Endothelial cell of umbilical vein (primary cell): ENCODE data around the gene NRXN3. TPM values are rescaled to one million over a fixed set of nuclear protein-coding genes. Genes with fewer than 3 reads are reported as not detected.

ENCODE experiments used
- BruUV-seq: library from RNA; stranded (reverse); fragments of 400-500 nt; replicated peaks from 2 replicates; lab custom pipeline; 2021; lab: Mats Ljungman, UMichigan
- CTCF ChIA-PET: fragments of 300-600, 350-600 bp; sonication (Branson Sonifier 250); formaldehyde crosslinking; loops from one replicate; lab custom pipeline; 2021; ENCODE audit warnings: antibody characterized with exemption, inconsistent platforms; lab: Charles Lee
- POLR2A ChIA-PET: fragments of 300-600, 350-600 bp; sonication (Branson Sonifier 250); formaldehyde crosslinking; loops from one replicate; lab custom pipeline; 2021; ENCODE audit warnings: antibody characterized with exemption, inconsistent platforms; lab: Charles Lee
- DNase-seq: peaks from one replicate; pipeline ENCODE4 v3.0.0-alpha.2; 2011; ENCODE audit warnings: low read depth, low spot score
- FAIRE-seq: peaks from 2 replicates; lab custom pipeline; 2011; peaks lifted over from hg19 to GRCh38; lab: Jason Lieb, UNC
- H2AFZ ChIP-seq: 2 replicates; pipeline ENCODE4 v1.6.0; 2012; ENCODE audit warnings: low read depth, low read length, control low read depth, inconsistent platforms
- H3K27ac ChIP-seq: 2 replicates; pipeline ENCODE4 v1.5.1; 2011; ENCODE audit warnings: low read depth, mild to moderate bottlenecking, control low read depth, low read length, moderate library complexity; ENCODE audit not compliant: insufficient read depth
- H3K27me3 ChIP-seq, 2 experiments: 2 replicates each; pipeline versions ENCODE4 v1.6.0 to v1.6.1; 2011; ENCODE audit warnings: low read length in 2 of 2, mixed read lengths in 1 of 2; ENCODE audit not compliant: control insufficient read depth in 2 of 2, insufficient read depth in 2 of 2
- H3K36me3 ChIP-seq, 2 experiments: 2 replicates in 1 of 2; 3 replicates in 1 of 2; pipeline ENCODE4 v1.5.1; 2011; ENCODE audit warnings: low read length in 2 of 2, mild to moderate bottlenecking in 1 of 2, moderate library complexity in 1 of 2; ENCODE audit not compliant: control insufficient read depth in 2 of 2, insufficient read depth in 2 of 2; ENCODE audit errors: extremely low read depth in 1 of 2
- H3K4me1 ChIP-seq: 3 replicates; pipeline ENCODE4 v1.5.1; 2011; ENCODE audit warnings: mild to moderate bottlenecking, low read length; ENCODE audit not compliant: control insufficient read depth, insufficient read depth; ENCODE audit errors: extremely low read depth
- H3K4me2 ChIP-seq: 2 replicates; pipeline ENCODE4 v1.6.1; 2011; ENCODE audit warnings: low read length, control low read depth, mixed read lengths; ENCODE audit not compliant: insufficient read depth
- H3K4me3 ChIP-seq, 3 experiments: fragments of 200-600 bp in 1 of 3; sonication (generic), shearing (Covaris generic) in 1 of 3; replicated peaks in 1 of 3; 2 replicates each; pipeline ENCODE4 v1.5.1; 2011 to 2016; ENCODE audit warnings: control low read depth in 3 of 3, low read length in 3 of 3, mild to moderate bottlenecking in 2 of 3, inconsistent platforms in 1 of 3, low read depth in 1 of 3, moderate library complexity in 1 of 3; ENCODE audit not compliant: insufficient read depth in 1 of 3
- H3K79me2 ChIP-seq: 2 replicates; pipeline ENCODE4 v1.6.0; 2012; ENCODE audit warnings: low read length, inconsistent platforms; ENCODE audit not compliant: control insufficient read depth, insufficient read depth
- H3K9ac ChIP-seq: replicated peaks from 2 replicates; pipeline ENCODE3; 2011; ENCODE audit warnings: low read length, control low read depth; ENCODE audit not compliant: insufficient read depth; ENCODE audit errors: extremely low read depth
- H3K9me1 ChIP-seq: replicated peaks from 3 replicates; pipeline ENCODE4 v1.6.0; 2011; ENCODE audit warnings: mild to moderate bottlenecking, low read length; ENCODE audit not compliant: control insufficient read depth, insufficient read depth; ENCODE audit errors: extremely low read depth
- H3K9me3 ChIP-seq: replicated peaks from 2 replicates; pipeline ENCODE4 v1.5.1; 2012; ENCODE audit warnings: low read length, inconsistent platforms; ENCODE audit not compliant: control insufficient read depth, insufficient read depth
- H4K20me1 ChIP-seq: replicated peaks from 2 replicates; pipeline ENCODE3; 2011; ENCODE audit warnings: mild to moderate bottlenecking, low read length; ENCODE audit not compliant: control insufficient read depth, insufficient read depth; ENCODE audit errors: extremely low read depth
- EZH2 ChIP-seq: IDR thresholded peaks from 2 replicates; pipeline ENCODE4 v1.6.1; 2012; ENCODE audit warnings: borderline replicate concordance, low read depth, mild to moderate bottlenecking, moderate library complexity, low read length, inconsistent platforms; ENCODE audit not compliant: severe bottlenecking
- FOS ChIP-seq: IDR thresholded peaks from 2 replicates; pipeline ENCODE4 v1.6.1; 2011; ENCODE audit warnings: mild to moderate bottlenecking, low read length, moderate library complexity, borderline replicate concordance; ENCODE audit not compliant: insufficient read depth
- GATA2 ChIP-seq: IDR thresholded peaks from 2 replicates; pipeline ENCODE4 v1.7.0; 2011; ENCODE audit warnings: low read depth, mild to moderate bottlenecking, moderate library complexity, mixed read lengths, low read length; ENCODE audit not compliant: insufficient read length, insufficient read depth
- JUN ChIP-seq: IDR thresholded peaks from 2 replicates; pipeline ENCODE4 v1.6.1; 2011; ENCODE audit warnings: borderline replicate concordance, low read depth; ENCODE audit not compliant: insufficient read length, insufficient read depth
- MYC ChIP-seq: IDR thresholded peaks from one replicate; pipeline ENCODE4 v1.6.1; 2011; ENCODE audit warnings: mild to moderate bottlenecking, low read depth, low read length
- POLR2A ChIP-seq: IDR thresholded peaks from 2 replicates; pipeline ENCODE4 v1.6.1; 2012; ENCODE audit warnings: low read depth, mild to moderate bottlenecking, control low read depth, low read length
- POLR2AphosphoS5 ChIP-seq: IDR thresholded peaks from 2 replicates; pipeline ENCODE4 v1.6.1; 2012; ENCODE audit warnings: low read depth, mild to moderate bottlenecking, control low read depth, low read length, moderate library complexity; ENCODE audit not compliant: insufficient read depth
- dilution Hi-C: fragments of 300-500 bp; cut with MboI; formaldehyde crosslinking; loops from one replicate; pipeline ENCODE4 v1.15.0; 2019; ENCODE audit warnings: low sequenced_read_pairs; ENCODE audit not compliant: extremely low pct_ligation_motif_present
- intact Hi-C: fragments of 100-400 bp; cut with micrococcal nuclease; formaldehyde crosslinking; loops from one replicate; pipeline ENCODE4 v1.10.0; 2022
- polyA plus RNA-seq, 4 experiments: library from polyadenylated mRNA; depleted of rRNA in 3 of 4; stranded (reverse) in 3 of 4; unstranded in 1 of 4; fragments of >200 nt; gene quantifications; 2 replicates each; pipeline versions ENCODE4 v1.2.1 to v1.2.3, GENCODE V29; 2011 to 2012; ENCODE audit warnings: missing spikeins in 1 of 4
- total RNA-seq: library from RNA; stranded (reverse); gene quantifications from 2 replicates; pipeline ENCODE4 v1.2.3, GENCODE V29; 2021
- TF ChIP-seq, protein P1 (sequence below): IDR thresholded peaks from 2 replicates; pipeline ENCODE4 v1.6.1; 2011; ENCODE audit not compliant: insufficient read depth, insufficient read length
- TF ChIP-seq, protein P2 (sequence below), 2 donors: IDR thresholded peaks; 1 replicate in 1 of 2; 2 replicates in 1 of 2; pipeline ENCODE4 v1.5.1; 2011; ENCODE audit warnings: low read length in 2 of 2, mild to moderate bottlenecking in 2 of 2, moderate library complexity in 2 of 2, control low read depth in 1 of 2, inconsistent platforms in 1 of 2, low read depth in 1 of 2; ENCODE audit not compliant: insufficient read depth in 1 of 2; ENCODE audit errors: extremely low read depth in 1 of 2

NRXN3 gene
- total and polyA plus RNA-seq, 2 donors (not counting 3 experiments of a cell fraction or from before 2014, with no cell fraction given), result 0.72 to 4.2 TPM

DNA sequence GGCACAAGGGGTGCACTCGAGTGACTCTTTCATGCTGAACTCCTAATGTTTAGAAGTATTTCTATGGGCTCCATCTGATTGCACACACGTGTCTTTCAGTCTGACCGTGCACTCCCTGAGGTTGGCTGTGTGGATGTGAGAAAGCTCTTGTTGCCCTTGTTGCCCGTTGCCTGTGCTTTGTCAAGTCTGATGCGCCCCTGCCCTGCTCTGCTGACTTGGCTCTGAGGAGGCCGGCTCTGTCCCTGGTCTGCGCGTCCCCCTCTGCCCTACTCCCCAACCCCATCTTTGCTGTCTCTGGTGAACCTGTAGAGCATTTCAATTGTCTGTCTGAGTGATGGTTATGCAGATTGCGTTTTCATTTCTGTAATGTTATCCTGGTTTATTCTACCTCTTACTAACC lies 802.3 kb downstream of the NRXN3 start:
- CTCF ChIA-PET, result interaction anchor here (1.4 to 1.6 kb wide), 2 partner anchors 13 to 39 kb away, joined by 4 to 6 read pairs; no protein-coding TSS in a partner anchor
- intact Hi-C loops, result no loop called here
- no TSS peak for BruUV-seq

More for the DNA sequence above, 802.3 kb downstream of the NRXN3 start:
- TF ChIP-seq FOS (no peak), GATA2 (no peak), POLR2AphosphoS5 (no peak), JUN (no peak), EZH2 (no peak), MYC (no peak), POLR2A (no peak)
- TF ChIP-seq, protein P1, sequence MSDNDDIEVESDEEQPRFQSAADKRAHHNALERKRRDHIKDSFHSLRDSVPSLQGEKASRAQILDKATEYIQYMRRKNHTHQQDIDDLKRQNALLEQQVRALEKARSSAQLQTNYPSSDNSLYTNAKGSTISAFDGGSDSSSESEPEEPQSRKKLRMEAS, result no peak
- TF ChIP-seq, protein P2, sequence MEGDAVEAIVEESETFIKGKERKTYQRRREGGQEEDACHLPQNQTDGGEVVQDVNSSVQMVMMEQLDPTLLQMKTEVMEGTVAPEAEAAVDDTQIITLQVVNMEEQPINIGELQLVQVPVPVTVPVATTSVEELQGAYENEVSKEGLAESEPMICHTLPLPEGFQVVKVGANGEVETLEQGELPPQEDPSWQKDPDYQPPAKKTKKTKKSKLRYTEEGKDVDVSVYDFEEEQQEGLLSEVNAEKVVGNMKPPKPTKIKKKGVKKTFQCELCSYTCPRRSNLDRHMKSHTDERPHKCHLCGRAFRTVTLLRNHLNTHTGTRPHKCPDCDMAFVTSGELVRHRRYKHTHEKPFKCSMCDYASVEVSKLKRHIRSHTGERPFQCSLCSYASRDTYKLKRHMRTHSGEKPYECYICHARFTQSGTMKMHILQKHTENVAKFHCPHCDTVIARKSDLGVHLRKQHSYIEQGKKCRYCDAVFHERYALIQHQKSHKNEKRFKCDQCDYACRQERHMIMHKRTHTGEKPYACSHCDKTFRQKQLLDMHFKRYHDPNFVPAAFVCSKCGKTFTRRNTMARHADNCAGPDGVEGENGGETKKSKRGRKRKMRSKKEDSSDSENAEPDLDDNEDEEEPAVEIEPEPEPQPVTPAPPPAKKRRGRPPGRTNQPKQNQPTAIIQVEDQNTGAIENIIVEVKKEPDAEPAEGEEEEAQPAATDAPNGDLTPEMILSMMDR (IDR thresholded peaks at IDR 0.05; ENCODE audit: extremely low read depth in 1 of 2, insufficient read depth in 1 of 2, low read depth in 1 of 2, low read length in 2 of 2), result no peak
- Histone ChIP-seq H3K4me3 (no peak overlapping the region), H3K9me3 (no peaks in the 10 kb centered on the region), H3K9ac (no peak overlapping the region), H4K20me1 (no peaks in the 10 kb centered on the region), H3K9me1 (no peaks in the 10 kb centered on the region), H3K4me2 (no peak overlapping the region), H3K27me3 (no peaks in the 10 kb centered on the region), H3K4me1 (peaks cover 47% of the 10 kb centered on the region), H3K36me3 (no peaks in the 10 kb centered on the region), H3K79me2 (no peaks in the 10 kb centered on the region), H3K27ac (no peak overlapping the region), H2AFZ (no peak overlapping the region)
- DNase-seq (no peak), FAIRE-seq (no peak)
- dilution Hi-C loops, result no loop called here
- POLR2A ChIA-PET, result no interaction called here
